ENCODE measurements around the gene ADK.

ADK gene

DNA sequence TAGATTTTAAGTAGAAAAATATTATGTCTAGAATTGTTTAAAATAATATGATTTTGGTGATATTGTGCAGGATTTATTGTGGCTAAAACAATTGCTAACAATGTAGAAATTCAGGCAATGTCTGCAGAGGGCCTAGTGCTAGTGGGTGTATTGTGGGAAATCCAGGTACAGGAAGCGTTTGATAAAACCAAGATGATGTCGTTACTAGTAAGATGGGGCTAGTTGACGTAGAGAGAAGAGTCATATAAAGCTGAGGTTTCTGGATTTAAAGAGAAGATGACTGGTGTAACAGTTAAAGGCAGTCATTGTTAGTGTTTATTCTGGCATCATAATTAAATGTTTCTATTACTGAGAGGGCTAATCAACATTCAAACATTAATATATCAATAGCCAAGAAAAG is 43.5 kb downstream of the ADK start:
- Histone ChIP-seq H3K9ac (no peak overlapping the region), H3K4me2 (no peak overlapping the region), H3K4me1 (ENCODE audit: low read depth, poor library complexity, severe bottlenecking) (peaks cover 11% of the 10 kb centered on the region), H2AFZ (ENCODE audit: low read depth) (no peak overlapping the region), H3K79me2 (ENCODE audit: insufficient read depth, low read depth) (peaks cover 35% of the 10 kb centered on the region; the same call in 1 of the 2 replicates), H4K20me1 (ENCODE audit: insufficient read depth) (no peaks in the 10 kb centered on the region), H3K27me3 (ENCODE audit: insufficient read depth, low read depth) (no peaks in the 10 kb centered on the region), H3K4me3 (IDR thresholded peaks at IDR 0.05; ENCODE audit: insufficient read depth, low read depth, low read length) (no peak overlapping the region), H3K36me3 (ENCODE audit: insufficient read depth) (no peaks in the 10 kb centered on the region), H3K27ac (no peak overlapping the region)
- no peak for TF ChIP-seq CTCF (conservative IDR thresholded peaks at IDR 0.05; ENCODE audit: low read depth, low read length)

DNA sequence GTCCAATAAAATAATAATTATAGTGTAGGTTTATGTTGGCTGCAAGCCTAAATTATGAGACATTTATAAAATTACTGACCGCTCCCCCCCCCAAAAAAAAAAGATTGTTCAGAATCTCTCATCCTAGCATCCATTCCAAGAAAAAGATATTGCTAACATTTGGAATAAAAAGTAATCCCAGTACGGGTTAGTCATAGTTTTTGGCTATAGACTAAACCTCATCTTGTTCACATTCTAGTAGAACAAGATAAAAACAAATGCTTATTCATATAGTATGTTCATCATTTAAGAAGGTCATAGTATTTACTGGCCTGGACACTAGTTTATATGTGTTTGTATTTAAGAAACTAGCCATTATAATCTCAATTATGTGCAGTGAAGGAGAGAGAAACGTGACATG is 44.0 kb downstream of the ADK start:
- Histone ChIP-seq H4K20me1 (ENCODE audit: insufficient read depth) (no peaks in the 10 kb centered on the region), H3K36me3 (ENCODE audit: insufficient read depth) (no peaks in the 10 kb centered on the region), H3K9ac (no peak overlapping the region), H3K4me2 (no peak overlapping the region), H3K27ac (no peak overlapping the region), H3K4me1 (ENCODE audit: low read depth, poor library complexity, severe bottlenecking) (peaks cover 7% of the 10 kb centered on the region), H3K79me2 (ENCODE audit: insufficient read depth, low read depth) (peaks cover 30% of the 10 kb centered on the region; the same call in 1 of the 2 replicates), H2AFZ (ENCODE audit: low read depth) (no peak overlapping the region), H3K4me3 (IDR thresholded peaks at IDR 0.05; ENCODE audit: insufficient read depth, low read depth, low read length) (no peak overlapping the region), H3K27me3 (ENCODE audit: insufficient read depth, low read depth) (no peaks in the 10 kb centered on the region)
- no peak for TF ChIP-seq CTCF (conservative IDR thresholded peaks at IDR 0.05; ENCODE audit: low read depth, low read length)

- Histone ChIP-seq H3K4me1 (ENCODE audit: low read depth, poor library complexity, severe bottlenecking) (no peaks in the 10 kb centered on the region), H3K9ac (no peak overlapping the region), H4K20me1 (ENCODE audit: insufficient read depth) (no peaks in the 10 kb centered on the region), H3K79me2 (ENCODE audit: insufficient read depth, low read depth) (peaks cover 8% of the 10 kb centered on the region; the same call in 1 of the 2 replicates), H3K27ac (no peak overlapping the region), H3K27me3 (ENCODE audit: insufficient read depth, low read depth) (no peaks in the 10 kb centered on the region), H3K4me3 (IDR thresholded peaks at IDR 0.05; ENCODE audit: insufficient read depth, low read depth, low read length) (no peak overlapping the region), H3K4me2 (no peak overlapping the region), H2AFZ (ENCODE audit: low read depth) (no peak overlapping the region), H3K36me3 (ENCODE audit: insufficient read depth) (no peaks in the 10 kb centered on the region)
- no peak for TF ChIP-seq CTCF (conservative IDR thresholded peaks at IDR 0.05; ENCODE audit: low read depth, low read length)
These were observed 48.3 kb downstream of the ADK start for GRCh38 chr10:74199315-74199714.

GRCh38 chr10:74202356-74202755 is 51.3 kb downstream of the ADK start:
- no peak overlapping the region for H3K27ac ChIP-seq
- no peak for TF ChIP-seq CTCF (conservative IDR thresholded peaks at IDR 0.05; ENCODE audit: low read depth, low read length)
- H3K4me1 ChIP-seq (ENCODE audit: low read depth, poor library complexity, severe bottlenecking): peaks cover 18% of the 10 kb centered on the region
- H3K4me3 ChIP-seq (IDR thresholded peaks at IDR 0.05; ENCODE audit: insufficient read depth, low read depth, low read length): no peak overlapping the region
- H3K79me2 ChIP-seq (ENCODE audit: insufficient read depth, low read depth): no peaks in the 10 kb centered on the region
- H3K9ac ChIP-seq: no peak overlapping the region
- no peaks in the 10 kb centered on the region for H4K20me1 ChIP-seq (ENCODE audit: insufficient read depth)
- H3K4me2 ChIP-seq: no peak overlapping the region
- no peaks in the 10 kb centered on the region for H3K36me3 ChIP-seq (ENCODE audit: insufficient read depth)
- no peak overlapping the region for H2AFZ ChIP-seq (ENCODE audit: low read depth)
- no peaks in the 10 kb centered on the region for H3K27me3 ChIP-seq (ENCODE audit: insufficient read depth, low read depth)
